Neural cell (in vitro differentiated cells): ENCODE measurements around the gene SHC1.

Experiments
- EP300 ChIP-seq: fragments of 450-650 bp; conservative IDR thresholded peaks from 2 replicates; pipeline ENCODE4 v1.6.1; 2014; ENCODE audit warnings: antibody characterized with exemption, mild to moderate bottlenecking, moderate library complexity; ENCODE audit not compliant: poor library complexity, severe bottlenecking
- POLR2AphosphoS5 ChIP-seq: IDR thresholded peaks from 2 replicates; pipeline ENCODE4 v1.6.1; 2012
- RAD21 ChIP-seq: fragments of 450-650 bp; conservative IDR thresholded peaks from 2 replicates; pipeline ENCODE4 v1.6.1; 2014; ENCODE audit warnings: antibody characterized with exemption, mild to moderate bottlenecking, moderate library complexity
- TF ChIP-seq, protein P1 (sequence below): IDR thresholded peaks from 2 replicates; pipeline ENCODE4 v1.6.1; 2012; ENCODE audit warnings: borderline replicate concordance
- TF ChIP-seq, protein P2 (sequence below): fragments of 450-650 bp; IDR thresholded peaks from 2 replicates; pipeline ENCODE4 v1.5.1; 2014; ENCODE audit warnings: antibody characterized with exemption, mild to moderate bottlenecking, moderate library complexity; ENCODE audit not compliant: poor library complexity, severe bottlenecking

DNA sequence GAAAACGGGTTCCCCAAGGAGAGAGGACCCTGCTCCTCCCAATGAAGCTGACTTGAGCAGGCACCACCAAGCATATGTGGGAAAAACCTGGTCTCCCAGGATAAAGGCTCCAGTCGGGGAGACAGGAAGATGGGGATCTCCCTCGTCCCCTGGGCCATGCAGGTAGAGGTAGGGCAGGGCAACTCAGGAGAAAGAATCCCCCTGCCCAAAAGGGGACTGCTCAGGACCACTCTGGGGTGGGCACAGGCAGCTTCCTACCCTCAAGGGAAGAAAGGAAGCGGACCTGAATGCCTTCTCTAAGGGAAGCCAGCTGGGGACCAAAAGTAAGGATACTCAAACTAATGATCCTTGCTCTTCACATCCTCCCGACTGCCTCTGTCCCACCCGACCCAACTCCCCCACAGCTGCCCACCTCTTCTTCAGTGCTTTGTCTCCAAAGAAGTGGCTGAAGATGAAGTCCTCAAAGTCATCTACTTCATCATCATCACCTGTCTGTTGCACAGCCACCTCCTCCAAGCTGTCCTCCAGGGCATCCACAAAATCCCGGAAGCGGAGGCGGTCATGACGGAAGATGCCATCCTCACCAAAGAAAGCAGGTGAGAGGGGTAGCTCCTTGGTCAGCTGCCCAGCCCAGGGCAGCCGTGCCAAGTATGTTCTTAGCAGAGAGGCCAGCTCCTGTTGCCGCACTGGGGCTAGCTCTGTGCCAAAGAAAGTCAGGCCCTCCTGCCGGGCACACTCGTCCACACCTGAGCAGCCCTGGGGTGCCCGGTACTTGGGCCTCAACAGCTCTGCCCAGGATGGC is 25.2 kb downstream of the SHC1 start:
- TF ChIP-seq, protein P1, sequence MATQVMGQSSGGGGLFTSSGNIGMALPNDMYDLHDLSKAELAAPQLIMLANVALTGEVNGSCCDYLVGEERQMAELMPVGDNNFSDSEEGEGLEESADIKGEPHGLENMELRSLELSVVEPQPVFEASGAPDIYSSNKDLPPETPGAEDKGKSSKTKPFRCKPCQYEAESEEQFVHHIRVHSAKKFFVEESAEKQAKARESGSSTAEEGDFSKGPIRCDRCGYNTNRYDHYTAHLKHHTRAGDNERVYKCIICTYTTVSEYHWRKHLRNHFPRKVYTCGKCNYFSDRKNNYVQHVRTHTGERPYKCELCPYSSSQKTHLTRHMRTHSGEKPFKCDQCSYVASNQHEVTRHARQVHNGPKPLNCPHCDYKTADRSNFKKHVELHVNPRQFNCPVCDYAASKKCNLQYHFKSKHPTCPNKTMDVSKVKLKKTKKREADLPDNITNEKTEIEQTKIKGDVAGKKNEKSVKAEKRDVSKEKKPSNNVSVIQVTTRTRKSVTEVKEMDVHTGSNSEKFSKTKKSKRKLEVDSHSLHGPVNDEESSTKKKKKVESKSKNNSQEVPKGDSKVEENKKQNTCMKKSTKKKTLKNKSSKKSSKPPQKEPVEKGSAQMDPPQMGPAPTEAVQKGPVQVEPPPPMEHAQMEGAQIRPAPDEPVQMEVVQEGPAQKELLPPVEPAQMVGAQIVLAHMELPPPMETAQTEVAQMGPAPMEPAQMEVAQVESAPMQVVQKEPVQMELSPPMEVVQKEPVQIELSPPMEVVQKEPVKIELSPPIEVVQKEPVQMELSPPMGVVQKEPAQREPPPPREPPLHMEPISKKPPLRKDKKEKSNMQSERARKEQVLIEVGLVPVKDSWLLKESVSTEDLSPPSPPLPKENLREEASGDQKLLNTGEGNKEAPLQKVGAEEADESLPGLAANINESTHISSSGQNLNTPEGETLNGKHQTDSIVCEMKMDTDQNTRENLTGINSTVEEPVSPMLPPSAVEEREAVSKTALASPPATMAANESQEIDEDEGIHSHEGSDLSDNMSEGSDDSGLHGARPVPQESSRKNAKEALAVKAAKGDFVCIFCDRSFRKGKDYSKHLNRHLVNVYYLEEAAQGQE: no peak
- TF ChIP-seq RAD21 (no peak), POLR2AphosphoS5 (no peak), EP300 (no peak)
- TF ChIP-seq, protein P2, sequence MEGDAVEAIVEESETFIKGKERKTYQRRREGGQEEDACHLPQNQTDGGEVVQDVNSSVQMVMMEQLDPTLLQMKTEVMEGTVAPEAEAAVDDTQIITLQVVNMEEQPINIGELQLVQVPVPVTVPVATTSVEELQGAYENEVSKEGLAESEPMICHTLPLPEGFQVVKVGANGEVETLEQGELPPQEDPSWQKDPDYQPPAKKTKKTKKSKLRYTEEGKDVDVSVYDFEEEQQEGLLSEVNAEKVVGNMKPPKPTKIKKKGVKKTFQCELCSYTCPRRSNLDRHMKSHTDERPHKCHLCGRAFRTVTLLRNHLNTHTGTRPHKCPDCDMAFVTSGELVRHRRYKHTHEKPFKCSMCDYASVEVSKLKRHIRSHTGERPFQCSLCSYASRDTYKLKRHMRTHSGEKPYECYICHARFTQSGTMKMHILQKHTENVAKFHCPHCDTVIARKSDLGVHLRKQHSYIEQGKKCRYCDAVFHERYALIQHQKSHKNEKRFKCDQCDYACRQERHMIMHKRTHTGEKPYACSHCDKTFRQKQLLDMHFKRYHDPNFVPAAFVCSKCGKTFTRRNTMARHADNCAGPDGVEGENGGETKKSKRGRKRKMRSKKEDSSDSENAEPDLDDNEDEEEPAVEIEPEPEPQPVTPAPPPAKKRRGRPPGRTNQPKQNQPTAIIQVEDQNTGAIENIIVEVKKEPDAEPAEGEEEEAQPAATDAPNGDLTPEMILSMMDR: no peak
